Globus pallidus (tissue), 1 donor: ENCODE data around the gene DERA.
A peak's percentile ranks its signal among the peaks of the same experiment; 100 is the strongest.
"Not testable (repeated sequence)": the region's sequence is repeated elsewhere in the genome, so short reads cannot be mapped to it uniquely, and the experiment has no call there.

ENCODE experiments used
- DNase-seq: peaks from one replicate; pipeline ENCODE4 v3.0.0-alpha.2; 2015; ENCODE audit warnings: low spot score

The DERA gene

DNA sequence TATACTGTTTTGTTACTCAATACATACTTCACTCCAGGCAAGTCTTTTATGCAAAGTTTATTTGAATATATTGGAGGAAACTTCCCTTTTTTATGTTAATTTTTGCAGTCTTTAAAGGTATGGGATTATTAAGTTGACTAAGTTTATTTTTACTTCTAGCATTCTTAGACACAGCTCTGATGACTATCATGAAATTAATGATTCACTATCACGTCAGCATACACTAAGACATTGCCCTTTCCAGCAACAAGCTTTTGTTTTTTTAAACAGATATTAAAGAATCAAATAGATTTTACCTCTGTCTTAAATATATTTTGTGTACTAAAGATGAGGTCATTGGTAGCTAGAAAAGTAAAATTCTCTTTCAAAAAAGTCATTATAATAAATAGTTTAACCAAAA is 52.1 kb downstream of the DERA start:
- no peak for DNase-seq

DNA sequence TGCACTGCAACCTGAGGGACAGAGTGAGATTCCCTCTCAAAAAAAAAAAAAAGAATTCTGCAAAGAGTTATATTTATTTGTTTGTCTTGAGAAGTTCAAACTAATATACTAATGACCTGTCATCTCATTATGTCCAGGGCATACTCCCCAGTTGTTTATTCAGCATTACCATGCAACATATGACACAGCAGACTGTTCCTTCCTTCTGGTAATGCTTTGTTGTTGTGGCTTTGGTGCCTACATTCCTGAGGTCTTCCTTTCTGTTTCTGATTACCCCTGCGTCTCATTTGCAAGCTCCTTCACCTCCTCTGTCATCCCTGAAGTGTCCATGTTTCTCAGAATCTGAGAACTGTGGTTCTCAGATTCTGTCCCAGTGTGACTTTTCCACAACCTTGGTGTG is 55.3 kb downstream of the DERA start:
- DNase-seq: no peak

DNA sequence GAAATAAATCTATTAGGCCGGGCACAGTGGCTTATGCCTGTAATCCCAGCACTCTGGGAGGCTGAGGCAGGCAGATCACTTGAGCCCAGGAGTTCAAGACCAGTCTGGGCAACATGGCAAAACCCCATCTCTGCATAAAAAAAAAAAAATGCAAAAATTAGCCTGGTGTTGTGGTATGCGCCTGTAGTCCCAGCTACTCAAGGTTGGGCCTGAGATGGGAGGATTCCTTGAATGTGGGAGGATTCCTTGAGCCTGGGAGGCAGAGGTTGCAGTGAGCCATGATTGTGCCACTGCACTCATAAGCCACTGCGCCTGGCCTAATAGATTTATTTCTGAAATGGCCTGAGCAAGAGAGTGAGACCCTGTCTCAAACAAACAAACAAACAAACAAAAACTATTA is 55.9 kb downstream of the DERA start:
- DNase-seq: not testable (repeated sequence)

DNA sequence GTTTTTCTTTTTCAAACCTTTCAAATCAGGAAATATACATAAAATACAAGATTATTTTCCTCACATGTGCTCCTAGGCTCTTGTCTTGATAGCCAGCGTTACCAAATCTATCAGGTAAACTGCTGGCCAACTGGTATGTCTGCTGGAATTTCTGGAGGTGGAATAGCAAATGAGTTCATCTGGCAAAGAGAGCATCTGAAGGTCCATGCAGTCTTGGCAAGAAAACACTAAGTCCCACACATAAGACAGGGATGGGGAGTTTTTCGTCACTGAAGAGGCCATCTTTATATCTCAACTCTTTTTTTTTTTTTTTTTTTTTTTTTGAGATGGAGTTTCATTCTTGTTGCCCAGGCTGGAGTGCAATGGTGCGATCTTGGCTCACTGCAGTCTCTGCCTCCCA is 60.1 kb downstream of the DERA start:
- no peak for DNase-seq

DNA sequence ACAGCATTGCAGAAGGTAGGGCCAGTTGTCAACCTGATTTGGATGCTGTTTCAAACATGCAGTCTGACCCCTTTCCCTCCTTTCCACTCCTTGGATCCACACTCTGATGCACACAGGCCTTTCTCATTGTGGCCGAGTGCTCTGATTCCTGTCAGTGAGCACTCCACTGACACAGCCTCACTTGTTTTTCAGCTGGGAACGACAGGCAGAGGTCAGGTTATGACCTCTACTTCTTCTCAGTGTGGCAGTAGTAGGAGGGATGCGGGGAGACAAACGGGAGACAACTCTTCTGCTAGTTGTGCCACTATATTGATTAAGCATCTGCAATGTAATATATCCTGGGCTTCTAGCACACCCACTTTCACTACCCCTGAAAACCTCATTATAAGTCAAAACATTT is 61.8 kb downstream of the DERA start:
- no peak for DNase-seq

DNA sequence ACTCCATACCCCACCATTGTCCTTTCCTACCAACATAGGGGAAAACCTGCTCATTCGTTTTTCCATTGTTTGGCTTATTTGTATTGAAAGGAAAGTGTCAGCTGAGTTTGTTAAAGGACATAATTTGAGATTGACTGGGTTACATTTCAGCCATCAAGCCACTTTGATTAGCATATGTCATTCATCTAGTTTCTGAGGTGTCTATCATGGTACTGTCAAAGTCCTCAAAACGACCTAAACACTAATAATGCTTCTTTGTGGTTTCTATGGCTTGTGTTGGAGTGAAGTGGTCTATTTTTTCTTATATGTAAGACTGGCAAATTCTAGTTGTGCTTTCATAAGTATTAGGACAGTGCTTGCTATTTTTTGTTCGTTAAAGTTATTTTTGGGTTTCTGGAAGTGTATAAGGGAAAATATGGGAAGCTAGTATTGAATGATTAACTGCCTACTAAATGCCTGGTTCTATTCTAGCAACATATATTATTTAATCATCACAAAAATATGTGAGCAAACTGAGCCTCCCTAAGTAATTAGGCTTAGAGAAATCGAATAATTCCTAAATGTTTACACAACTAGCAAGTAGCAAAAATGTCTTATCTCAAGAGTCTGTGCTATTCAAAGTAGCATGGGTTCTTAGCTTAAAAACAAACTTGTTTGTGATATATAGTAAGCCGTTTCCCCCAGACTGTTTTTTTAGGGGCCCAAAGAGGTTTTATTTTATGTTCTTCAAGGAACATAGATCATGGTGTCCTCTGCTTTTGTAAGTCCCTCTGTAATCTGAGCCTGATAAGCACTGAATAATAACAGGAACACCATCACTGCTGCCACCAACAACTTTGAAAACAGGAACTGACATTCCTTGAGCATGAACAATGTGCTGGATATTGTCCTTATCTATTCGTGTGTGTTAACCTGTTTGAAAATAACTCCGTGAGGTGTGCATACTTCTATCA is 67.1 kb downstream of the DERA start:
- no peak for DNase-seq

DNA sequence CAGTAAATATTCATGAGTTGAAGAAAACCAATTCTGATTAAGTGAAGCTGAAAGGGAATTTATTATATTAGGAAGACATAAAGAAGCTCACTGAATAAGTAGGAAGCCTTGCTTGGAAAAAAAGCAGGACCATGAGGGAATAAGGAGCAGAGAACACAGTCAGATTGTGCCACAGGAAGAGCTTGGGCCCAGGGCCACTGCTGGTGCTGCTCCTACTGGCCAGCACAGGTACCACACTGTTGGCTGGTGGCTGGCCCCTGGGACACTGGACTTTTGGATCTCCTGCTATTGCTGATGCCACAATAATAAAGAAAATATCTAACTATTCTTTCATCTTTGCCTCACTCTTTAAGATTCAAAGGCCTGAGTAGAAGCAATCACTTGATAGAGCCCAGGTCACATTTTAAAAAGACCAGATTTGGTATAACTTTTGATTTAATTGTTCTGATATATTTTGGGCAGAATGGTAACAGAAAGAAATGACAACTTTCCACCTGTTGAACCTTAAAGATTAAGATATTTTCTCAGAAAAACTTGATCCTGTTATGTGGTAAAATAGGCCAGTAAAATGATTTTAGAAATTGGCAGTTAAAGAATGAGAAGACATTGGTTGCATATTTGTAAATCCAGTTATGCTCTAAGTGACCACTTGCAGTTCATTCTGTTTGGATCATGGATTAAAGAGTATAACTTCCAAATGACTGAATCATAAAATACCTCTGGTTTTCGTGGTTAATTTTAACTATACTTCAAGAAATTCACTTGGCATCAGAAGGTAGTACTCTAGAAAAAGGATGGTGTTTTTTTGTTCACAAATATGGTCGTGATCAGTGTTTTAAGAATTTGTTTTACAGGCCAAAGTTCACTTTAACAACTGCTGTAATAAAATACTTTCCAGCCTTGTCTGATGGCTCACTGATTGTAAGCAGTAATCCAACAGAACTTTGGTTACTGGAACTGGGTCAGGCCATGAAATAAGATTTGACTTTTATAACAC is 68.3 kb downstream of the DERA start:
- no peak for DNase-seq

DNA sequence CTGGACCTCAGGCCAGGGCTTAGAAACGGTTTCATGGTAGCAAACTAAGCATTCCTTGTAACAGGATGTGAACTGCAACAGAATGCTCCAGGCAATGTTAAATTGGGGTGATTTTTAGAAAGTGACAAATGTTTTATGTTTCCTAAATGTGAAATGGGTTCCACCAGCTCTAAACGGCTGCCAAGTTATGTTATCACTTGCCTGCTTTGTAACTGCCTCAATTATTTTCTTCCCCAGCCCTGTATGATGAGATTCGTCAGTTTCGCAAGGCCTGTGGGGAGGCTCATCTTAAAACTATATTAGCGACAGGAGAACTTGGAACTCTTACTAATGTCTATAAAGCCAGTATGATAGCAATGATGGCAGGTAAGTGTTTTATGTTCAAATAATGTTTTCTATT is 70.9 kb downstream of the DERA start:
- no peak for DNase-seq

DNA sequence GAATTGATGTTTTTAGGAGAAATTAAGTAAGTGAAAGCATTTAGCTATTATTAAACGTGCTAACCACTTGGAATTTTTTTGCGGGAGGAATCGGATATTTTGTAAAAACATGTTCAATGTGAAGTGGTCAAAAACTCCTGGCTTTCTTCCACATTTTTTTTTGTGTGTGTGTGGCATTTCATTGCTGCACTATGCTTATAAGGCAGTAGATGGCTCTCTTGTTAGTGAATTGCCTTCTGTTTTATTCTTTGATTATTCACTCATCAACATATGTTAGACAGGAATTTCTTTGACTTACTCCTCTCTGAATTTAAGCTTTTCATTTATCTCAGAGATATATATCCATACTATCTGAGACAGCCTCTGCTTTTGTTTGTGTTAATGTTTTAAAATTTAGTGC is 71.3 kb downstream of the DERA start:
- no peak for DNase-seq

DNA sequence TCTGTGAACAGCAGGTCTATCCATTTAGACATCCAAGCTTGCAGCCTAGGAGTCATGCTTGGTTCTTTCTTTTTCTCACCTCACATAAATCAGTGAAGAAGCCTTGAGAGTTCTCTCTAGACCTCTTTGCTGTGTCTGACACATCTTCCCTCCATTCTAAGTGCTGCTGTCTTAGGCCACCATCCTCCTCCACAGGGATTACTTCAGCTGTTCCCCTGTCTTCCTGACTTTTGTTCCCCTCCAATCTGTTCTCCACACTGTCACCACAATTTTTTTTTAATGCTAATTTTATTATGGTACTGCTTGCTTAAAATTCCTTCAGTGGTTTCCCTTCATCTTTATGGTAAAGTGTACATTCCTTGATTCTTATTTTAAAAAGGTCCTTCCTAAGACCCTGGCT is 71.8 kb downstream of the DERA start:
- DNase-seq: no peak

DNA sequence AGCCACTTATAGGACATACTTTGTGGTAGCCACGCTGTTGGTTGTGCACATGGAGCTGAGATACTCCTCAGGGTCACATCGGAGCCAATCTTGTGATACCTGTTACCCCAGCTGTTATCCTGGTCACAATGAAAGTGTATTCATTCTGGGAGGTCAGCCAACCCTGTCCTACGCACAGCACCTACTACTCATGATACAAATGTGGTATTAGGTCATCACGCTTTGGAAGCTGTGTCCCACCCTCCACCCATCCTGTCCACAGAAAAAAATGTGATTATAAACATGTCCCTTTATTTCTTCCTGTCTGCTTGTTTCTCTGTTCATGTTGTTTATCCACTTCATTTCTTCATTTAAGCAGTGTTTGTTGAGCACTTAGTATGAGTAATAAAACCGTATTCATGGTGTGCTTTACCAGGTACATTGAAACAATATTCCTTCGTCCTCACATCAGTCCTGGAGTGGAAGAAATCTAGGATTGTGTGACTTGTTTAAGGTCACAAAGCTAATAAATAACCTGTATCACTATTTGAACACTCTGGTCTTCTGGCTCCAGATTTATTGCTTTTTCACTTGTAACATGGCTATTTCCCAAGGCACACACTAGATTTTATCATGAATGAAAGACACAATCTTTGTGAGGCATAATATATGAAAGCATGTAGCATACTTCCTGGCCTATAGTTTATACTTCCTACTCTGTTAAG is 73.1 kb downstream of the DERA start:
- no peak for DNase-seq

DNA sequence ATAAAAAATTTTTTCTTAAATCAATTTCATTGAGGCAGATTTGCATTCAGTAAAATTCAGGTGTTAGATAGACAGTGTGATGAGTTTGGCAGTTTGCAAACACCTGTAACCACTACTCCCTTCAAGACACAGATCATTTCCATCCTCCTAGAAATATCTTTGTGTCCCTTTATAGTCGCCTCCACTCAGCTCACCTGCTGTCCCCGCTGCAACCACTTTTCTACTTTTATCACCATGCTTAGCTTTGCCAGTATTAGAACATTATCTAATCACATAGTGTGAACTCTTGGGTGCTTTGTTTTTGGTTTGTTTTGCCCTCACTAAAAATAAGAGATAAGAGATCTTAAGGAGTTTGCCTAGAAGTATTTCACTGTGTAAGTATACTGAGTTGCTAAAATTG is 73.8 kb downstream of the DERA start:
- DNase-seq: no peak

DNA sequence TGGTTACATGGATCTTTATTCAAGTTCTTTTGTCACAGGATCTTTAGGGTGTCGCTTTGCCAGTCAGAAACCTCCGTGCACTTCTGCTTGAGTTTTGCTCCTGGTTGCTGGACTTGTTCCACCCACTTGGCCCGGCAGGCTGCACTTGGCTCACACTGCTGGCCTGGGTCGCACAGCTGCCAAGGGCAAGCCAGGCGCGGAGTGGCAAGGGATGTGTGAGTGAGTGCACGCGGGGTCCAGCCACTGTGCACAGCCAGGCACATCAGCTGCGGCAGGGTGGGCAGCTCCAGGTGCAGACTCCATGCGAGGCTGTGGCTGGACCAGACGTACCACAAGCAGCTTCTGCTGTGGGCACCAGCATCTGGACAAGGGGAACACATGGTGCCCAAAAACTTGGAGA is 76.6 kb downstream of the DERA start:
- no peak for DNase-seq

DNA sequence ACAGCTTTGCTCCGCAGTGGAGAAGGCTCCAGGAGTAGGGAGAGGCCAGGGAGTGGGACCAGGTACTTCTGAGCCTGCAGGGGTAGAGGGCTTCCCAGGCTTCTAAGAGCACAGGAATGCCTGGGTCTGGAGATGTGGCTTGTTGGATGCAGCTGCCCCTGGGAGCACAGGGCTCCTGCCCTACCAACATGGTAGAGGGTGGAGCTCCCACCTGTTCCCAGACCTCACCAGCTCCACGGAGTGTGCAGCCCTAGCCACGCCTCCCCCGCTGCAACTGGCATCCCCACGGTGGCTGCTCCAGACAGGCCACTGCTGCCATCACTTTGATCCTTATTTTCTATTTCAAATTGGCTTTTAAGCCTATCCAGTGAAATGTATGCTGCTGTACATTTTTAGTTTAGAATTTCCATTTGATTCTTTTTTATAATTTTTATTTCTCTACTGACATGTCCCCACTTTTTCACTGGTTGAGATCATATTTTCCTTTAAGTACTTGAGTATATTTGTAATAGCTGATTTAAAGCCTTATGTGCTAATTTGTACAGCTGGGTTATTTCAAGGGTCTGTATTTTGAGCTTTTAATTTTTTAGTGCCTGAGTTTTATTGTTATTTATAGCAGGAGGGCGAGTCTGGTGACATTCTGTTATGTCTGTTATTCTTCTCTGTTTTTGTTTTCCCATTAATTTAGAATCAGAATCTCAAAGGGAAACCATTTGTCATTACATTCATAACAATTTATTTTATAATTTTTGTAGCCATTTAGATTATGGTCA is 78.0 kb downstream of the DERA start:
- no peak for DNase-seq

DNA sequence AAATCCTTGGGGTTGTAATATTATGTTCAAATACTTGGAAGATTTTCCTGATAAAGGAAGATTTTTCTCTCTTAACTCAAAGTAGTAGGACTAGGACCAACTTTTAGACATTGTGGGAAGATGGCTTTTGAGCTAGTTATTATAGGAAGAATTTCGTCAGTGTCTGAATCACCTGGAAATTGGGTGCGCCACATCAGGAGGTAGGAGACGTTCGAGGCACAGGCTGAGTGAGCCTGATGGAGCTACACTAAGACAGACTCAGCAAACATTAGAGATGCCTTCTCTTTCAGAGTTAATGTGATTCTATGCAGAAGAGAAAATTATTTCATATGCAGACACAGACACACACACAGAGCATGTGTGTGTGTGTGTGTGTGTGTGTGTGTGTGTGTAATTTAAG is 84.7 kb downstream of the DERA start:
- no peak for DNase-seq

DNA sequence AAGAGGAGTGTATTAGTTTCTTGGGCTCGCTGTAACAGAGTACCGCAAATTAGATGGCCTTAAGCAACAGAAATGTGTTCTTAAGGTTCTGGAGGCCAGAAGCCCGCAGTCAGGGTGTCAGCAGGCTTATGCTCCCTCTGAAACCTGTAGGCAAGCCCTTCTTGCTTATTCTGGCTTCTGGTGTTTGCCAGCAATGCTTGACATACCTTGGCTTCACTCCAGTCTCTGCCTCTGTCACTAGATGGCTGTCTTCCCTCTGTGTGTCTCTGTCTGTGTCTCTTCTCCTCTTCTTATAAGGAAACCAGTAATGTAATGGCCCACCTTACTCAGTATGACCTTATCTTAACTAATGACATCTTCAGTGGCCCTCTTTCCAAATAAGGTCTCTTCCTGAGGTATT is 85.1 kb downstream of the DERA start:
- DNase-seq: peak; percentile 8

DNA sequence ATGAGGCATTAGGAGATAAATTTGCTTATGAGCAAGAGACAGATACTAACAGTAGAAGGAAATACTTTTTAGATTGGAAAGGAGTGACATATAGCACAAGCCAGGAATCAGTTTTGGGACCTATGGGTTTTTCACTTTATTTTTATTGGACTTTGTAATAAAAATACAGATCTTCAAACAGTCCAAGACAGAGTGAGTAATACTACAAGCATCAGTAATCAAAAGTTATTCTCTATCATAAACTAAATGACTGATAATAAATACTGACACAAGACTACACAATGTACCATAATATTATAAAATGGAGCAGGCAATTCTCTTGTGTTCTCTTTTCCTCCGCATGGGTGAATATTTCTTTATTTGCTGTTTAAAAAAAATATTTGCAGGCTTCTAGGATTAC is 85.8 kb downstream of the DERA start:
- no peak for DNase-seq

DNA sequence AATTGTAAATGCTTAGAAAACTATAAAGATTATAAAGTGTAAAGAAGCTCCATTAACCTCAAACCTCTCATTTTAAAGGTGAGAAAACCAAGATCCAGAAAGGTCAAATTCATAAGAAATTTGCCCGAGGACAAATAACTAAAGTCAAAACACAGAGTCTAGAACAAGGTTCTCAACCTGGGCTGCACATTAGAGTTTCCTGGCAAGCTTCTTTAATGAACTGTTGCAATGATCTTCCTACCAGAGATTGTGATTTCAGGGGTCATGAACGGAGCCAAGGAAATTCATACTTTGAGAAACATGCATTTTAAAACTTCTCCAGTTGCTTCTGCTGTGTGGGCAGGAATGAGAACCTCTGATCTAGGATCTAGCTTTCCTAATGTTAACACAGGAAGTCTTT is 86.8 kb downstream of the DERA start:
- DNase-seq: no peak

DNA sequence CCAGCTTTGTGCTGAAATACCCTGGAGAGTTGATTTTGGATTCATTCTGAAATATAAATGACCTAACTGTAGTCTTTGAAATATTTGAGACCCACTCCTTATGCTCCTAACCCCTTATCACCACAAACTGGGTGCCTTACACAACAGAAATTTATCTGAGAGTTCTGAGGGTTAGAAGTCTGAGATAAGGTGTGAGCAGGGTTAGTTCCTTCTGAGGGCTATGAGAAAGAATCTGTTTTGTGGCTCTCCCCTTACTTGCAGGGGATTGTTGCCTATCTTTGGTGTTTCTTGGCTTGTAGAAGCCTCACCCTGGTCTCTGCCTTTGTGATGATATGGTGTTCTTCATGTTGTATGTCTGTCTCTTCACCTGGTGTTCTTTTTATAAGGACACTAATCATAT is 91.7 kb downstream of the DERA start:
- DNase-seq: no peak

DNA sequence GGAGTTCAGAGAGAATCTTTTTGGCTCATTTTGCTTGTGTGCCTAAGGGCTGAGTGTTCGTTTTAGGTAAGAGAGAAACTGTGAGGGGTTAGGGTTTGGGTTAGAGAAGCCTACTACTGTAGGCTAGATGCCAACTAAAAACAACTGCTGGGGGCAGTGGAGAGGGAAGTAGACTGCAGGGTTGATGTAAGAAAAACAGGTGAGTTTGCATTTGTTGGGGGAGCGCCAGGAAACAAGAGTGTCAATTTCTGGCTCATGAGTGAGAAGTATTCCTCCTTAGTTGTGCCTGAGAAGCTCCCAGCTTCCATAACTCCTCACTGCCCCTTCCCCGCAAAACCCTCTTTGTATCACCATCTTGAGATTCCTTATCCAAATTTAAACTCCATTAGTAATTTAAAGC is 92.3 kb downstream of the DERA start:
- no peak for DNase-seq

DNA sequence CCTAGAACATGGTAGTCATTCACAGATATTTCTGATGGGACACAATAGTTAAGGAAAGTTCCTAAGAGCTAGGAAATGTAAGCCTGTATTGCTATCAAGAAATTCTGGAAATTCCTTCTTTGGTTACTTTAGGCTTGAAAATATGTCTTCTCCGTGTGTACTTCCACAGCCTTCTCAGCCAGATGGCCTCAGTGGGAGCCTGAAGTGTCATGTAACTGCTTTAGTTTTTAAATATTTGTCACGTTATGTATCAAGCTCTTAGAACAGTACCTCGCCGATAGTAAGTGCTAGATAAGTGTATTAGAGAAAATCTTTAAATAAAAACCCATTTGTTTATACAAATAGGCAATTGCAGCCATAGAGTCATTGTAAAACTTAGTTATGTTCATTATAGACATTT is 95.6 kb downstream of the DERA start:
- no peak for DNase-seq

DNA sequence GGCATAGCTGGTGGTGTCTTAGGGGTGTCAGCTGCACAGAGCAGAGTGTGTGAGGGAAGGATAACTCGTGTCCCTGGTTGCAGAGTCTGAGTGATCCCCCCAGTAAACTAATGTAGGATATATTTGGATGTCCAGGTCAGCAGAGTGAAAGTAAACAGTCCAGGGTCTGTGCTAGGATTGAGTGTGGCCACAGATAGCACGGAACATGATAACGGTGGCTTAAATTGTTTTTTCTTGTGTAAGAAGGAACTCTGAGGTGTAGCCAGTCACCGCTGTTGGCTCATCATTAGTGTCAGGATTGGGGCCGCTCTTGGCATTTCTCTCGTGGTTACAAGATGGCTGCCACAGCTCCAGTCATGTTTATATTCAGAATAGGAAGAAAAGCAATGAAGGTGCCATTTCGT is 97.3 kb downstream of the DERA start:
- DNase-seq: no peak
